Nephron (organoid): Measurements from ENCODE around the gene CACNA2D3.
"Not testable (repeated sequence)": the region's sequence is repeated elsewhere in the genome, so short reads cannot be mapped to it uniquely, and the experiment has no call there.

Experiments
- H3K27ac Mint-ChIP-seq, 3 experiments: 2 replicates each; pipeline ENCODE4 v1.8.0; 2020; ENCODE audit warnings: mixed read lengths in 3 of 3, mild to moderate bottlenecking in 2 of 3, moderate library complexity in 1 of 3
- H3K27me3 Mint-ChIP-seq: 2 replicates; pipeline ENCODE4 v1.8.0; 2021; ENCODE audit warnings: low read depth, mild to moderate bottlenecking, moderate library complexity, mixed read lengths
- H3K36me3 Mint-ChIP-seq: 2 replicates; pipeline ENCODE4 v1.8.0; 2020; ENCODE audit warnings: low read depth, mixed read lengths
- H3K4me1 Mint-ChIP-seq: 2 replicates; pipeline ENCODE4 v1.8.0; 2020; ENCODE audit warnings: mixed read lengths
- H3K4me3 Mint-ChIP-seq, 3 experiments: 2 replicates each; pipeline ENCODE4 v1.8.0; 2020; ENCODE audit warnings: mild to moderate bottlenecking in 3 of 3, mixed read lengths in 3 of 3, moderate library complexity in 2 of 3
- H3K9me3 Mint-ChIP-seq: 2 replicates; pipeline ENCODE4 v1.8.0; 2020; ENCODE audit warnings: mixed read lengths
- TF ChIP-seq, protein P1 (sequence below), 3 experiments: fragments of 200-600 bp; sonication (generic); IDR thresholded peaks; one replicate each; pipeline ENCODE4 v1.5.0; 2021; ENCODE audit warnings: antibody characterized with exemption in 3 of 3; ENCODE audit not compliant: unreplicated experiment in 3 of 3

CACNA2D3 gene

DNA sequence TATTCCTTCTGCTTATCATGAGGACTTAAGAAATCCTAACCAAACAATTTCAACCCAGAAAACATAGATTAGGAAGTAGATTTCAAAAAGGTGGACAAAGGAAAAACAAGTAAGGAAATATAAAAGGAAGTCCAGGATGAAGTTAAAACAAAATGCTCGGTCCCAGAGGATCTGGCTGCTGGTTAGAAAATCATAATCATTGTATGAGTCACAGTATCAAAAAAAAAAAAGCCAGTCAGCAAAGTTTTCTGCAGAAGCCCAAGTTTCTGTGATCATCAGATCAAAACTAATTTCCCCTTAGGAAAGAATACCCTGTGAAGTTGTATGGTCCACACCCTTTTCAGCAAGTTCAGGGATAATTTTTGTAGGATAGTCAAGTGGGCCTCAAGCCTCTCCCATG lies 848.5 kb downstream of the CACNA2D3 start:
- H3K9me3 Mint-ChIP-seq, result no peaks in the 10 kb centered on the region
- H3K36me3 Mint-ChIP-seq, result no peaks in the 10 kb centered on the region
- peak overlapping the region in 1 of 3 experiments; percentile 5 for H3K27ac Mint-ChIP-seq
- H3K27me3 Mint-ChIP-seq, result peaks cover 9% of the 10 kb centered on the region
- H3K4me3 Mint-ChIP-seq, result no peak overlapping the region
- TF ChIP-seq, protein P1, sequence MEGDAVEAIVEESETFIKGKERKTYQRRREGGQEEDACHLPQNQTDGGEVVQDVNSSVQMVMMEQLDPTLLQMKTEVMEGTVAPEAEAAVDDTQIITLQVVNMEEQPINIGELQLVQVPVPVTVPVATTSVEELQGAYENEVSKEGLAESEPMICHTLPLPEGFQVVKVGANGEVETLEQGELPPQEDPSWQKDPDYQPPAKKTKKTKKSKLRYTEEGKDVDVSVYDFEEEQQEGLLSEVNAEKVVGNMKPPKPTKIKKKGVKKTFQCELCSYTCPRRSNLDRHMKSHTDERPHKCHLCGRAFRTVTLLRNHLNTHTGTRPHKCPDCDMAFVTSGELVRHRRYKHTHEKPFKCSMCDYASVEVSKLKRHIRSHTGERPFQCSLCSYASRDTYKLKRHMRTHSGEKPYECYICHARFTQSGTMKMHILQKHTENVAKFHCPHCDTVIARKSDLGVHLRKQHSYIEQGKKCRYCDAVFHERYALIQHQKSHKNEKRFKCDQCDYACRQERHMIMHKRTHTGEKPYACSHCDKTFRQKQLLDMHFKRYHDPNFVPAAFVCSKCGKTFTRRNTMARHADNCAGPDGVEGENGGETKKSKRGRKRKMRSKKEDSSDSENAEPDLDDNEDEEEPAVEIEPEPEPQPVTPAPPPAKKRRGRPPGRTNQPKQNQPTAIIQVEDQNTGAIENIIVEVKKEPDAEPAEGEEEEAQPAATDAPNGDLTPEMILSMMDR (IDR thresholded peaks at IDR 0.05; ENCODE audit: unreplicated experiment in 3 of 3), result no peak
- H3K4me1 Mint-ChIP-seq, result peaks cover 15% of the 10 kb centered on the region

DNA sequence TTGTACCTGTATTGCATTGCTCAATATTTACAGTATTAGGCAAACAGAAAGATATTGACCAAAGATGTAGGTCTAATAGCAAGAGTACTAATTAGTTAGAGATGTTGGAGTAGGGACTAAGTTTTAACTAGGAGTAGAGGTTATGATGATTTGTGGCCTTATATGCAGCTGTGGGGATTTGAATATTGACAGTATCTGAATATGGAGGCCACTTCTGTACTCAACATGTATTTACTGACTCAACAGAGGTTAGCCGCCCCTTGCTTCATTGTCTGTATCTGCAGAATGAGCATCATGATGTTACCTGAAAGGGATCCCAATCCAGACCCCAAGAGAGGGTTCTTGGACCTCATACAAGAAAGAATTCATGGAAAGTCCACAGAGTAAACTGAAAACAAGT lies 855.1 kb downstream of the CACNA2D3 start:
- H3K27ac Mint-ChIP-seq, result no peak overlapping the region
- H3K4me3 Mint-ChIP-seq, result no peak overlapping the region
- peaks cover 2% of the 10 kb centered on the region for H3K9me3 Mint-ChIP-seq
- peaks cover 10% of the 10 kb centered on the region for H3K4me1 Mint-ChIP-seq
- H3K27me3 Mint-ChIP-seq, result peaks cover 4% of the 10 kb centered on the region
- TF ChIP-seq, protein P1 (IDR thresholded peaks at IDR 0.05; ENCODE audit: unreplicated experiment in 3 of 3), result no peak
- H3K36me3 Mint-ChIP-seq, result no peaks in the 10 kb centered on the region

DNA sequence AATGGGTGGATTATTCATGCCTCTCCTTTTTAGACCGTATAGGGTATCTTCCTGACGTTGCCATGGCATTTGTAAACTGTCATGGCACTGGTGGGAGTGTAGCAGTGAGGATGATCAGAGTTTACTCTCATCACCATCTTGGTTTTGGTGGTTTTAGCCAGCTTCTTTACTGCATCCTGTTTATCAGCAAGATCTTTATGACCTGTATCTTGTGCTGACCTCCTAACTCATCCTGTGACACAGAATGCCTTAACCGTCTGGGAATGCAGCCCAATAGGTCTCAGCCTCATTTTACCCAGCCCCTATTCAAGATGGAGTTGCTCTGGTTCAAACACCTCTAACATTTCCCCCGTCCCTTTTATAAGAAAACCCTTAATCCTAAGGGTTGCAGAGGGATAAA lies 855.6 kb downstream of the CACNA2D3 start:
- H3K4me1 Mint-ChIP-seq, H3K27ac Mint-ChIP-seq, H3K36me3 Mint-ChIP-seq, H3K9me3 Mint-ChIP-seq, H3K4me3 Mint-ChIP-seq, H3K27me3 Mint-ChIP-seq: not testable (repeated sequence)

GRCh38 chr3:54982807-54983206 lies 860.5 kb downstream of the CACNA2D3 start:
- Mint-ChIP-seq H3K9me3 (peaks cover 2% of the 10 kb centered on the region), H3K27ac (no peak overlapping the region), H3K36me3 (no peaks in the 10 kb centered on the region), H3K4me3 (no peak overlapping the region), H3K4me1 (peaks cover 27% of the 10 kb centered on the region), H3K27me3 (no peaks in the 10 kb centered on the region)
- TF ChIP-seq, protein P1 (IDR thresholded peaks at IDR 0.05; ENCODE audit: unreplicated experiment in 3 of 3), result no peak

- no peaks in the 10 kb centered on the region for H3K27me3 Mint-ChIP-seq
- peaks cover 2% of the 10 kb centered on the region for H3K9me3 Mint-ChIP-seq
- H3K27ac Mint-ChIP-seq, result peak overlapping the region; percentile 13 to 51 (median 27)
- H3K4me1 Mint-ChIP-seq, result peaks cover 34% of the 10 kb centered on the region
- H3K36me3 Mint-ChIP-seq, result no peaks in the 10 kb centered on the region
- TF ChIP-seq, protein P1 (IDR thresholded peaks at IDR 0.05; ENCODE audit: unreplicated experiment in 3 of 3), result no peak
- H3K4me3 Mint-ChIP-seq, result no peak overlapping the region
These were observed 861.1 kb downstream of the CACNA2D3 start for GRCh38 chr3:54983266-54984099.

DNA sequence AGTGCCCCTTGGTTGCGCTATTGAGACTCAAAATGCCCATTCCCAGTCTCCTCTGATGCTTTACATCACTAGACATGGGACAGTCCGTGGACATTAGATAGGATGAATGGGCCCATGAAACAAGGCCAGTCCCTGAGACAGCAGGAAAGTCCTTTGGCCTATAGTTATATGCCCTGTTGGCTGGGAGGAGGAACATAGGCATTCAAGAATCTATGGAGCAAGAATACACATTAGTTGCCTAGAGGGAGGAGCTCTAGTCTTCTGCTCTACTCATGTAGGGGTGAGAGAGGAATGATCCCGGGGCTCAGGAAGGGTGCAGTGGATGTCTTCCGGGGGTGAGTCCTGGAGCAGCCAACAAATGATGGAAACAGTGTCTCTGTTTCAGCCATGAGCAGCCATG lies 863.5 kb downstream of the CACNA2D3 start:
- Mint-ChIP-seq H3K27me3 (no peaks in the 10 kb centered on the region), H3K4me3 (no peak overlapping the region), H3K9me3 (no peaks in the 10 kb centered on the region), H3K4me1 (peaks cover 52% of the 10 kb centered on the region), H3K27ac (peak overlapping the region in 1 of 3 experiments; percentile 29), H3K36me3 (no peaks in the 10 kb centered on the region)
- TF ChIP-seq, protein P1 (IDR thresholded peaks at IDR 0.05; ENCODE audit: unreplicated experiment in 3 of 3), result no peak
